ENCODE measurements around the gene DOCK2. TPM values are rescaled to one million over a fixed set of nuclear protein-coding genes. Genes with fewer than 3 reads are reported as not detected.

Gene DOCK2
- total RNA-seq, 4 donors from 2014 or later, result 3.1 to 3.9 (median 3.3) TPM

- no peak for DNase-seq (ENCODE audit: low spot score in 2 of 2)
- WGBS, 2 donors, result 33 to 46% methylated on average over 14 of the region's 14 CpGs
- intact Hi-C loops (cut with DNase I; ENCODE audit: low total_unique reads), result no loop called here
- TF ChIP-seq CTCF (IDR thresholded peaks at IDR 0.05), result no peak
- TF ChIP-seq POLR2A (IDR thresholded peaks at IDR 0.05), result no peak
- H3K4me3 ChIP-seq (ENCODE audit: low read depth, poor library complexity, severe bottlenecking), result no peak overlapping the region
Measured at GRCh38 chr5:170070556-170071412, 433.7 kb downstream of the DOCK2 start.

GRCh38 chr5:170071748-170072147 is 434.7 kb downstream of the DOCK2 start:
- no peak for TF ChIP-seq POLR2A (IDR thresholded peaks at IDR 0.05)
- TF ChIP-seq CTCF (IDR thresholded peaks at IDR 0.05), result no peak
- DNase-seq (ENCODE audit: low spot score in 2 of 2), result no peak
- 94 to 95% methylated on average over 2 of the region's 2 CpGs for WGBS, 2 donors
- H3K4me3 ChIP-seq (ENCODE audit: low read depth, poor library complexity, severe bottlenecking), result no peak overlapping the region
- intact Hi-C loops (cut with DNase I; ENCODE audit: low total_unique reads), result no loop called here

- 66 to 70% methylated on average over 7 of the region's 7 CpGs for WGBS, 2 donors
Measured at GRCh38 chr5:170075696-170076095, 438.6 kb downstream of the DOCK2 start.

GRCh38 chr5:170076211-170076610 is 439.1 kb downstream of the DOCK2 start:
- no peak overlapping the region for H3K4me3 ChIP-seq (ENCODE audit: low read depth, poor library complexity, severe bottlenecking)
- no peak for DNase-seq (ENCODE audit: low spot score in 2 of 2)
- TF ChIP-seq POLR2A (IDR thresholded peaks at IDR 0.05), result no peak
- no peak for TF ChIP-seq CTCF (IDR thresholded peaks at IDR 0.05)
- intact Hi-C loops (cut with DNase I; ENCODE audit: low total_unique reads), result no loop called here
- WGBS, 2 donors, result 93 to 100% methylated on average over 1 of the region's 1 CpG

More at GRCh38 chr5:170075696-170076095, 438.6 kb downstream of the DOCK2 start:
- no peak for DNase-seq (ENCODE audit: low spot score in 2 of 2)
- intact Hi-C loops (cut with DNase I; ENCODE audit: low total_unique reads), result no loop called here
- H3K4me3 ChIP-seq (ENCODE audit: low read depth, poor library complexity, severe bottlenecking), result no peak overlapping the region
- TF ChIP-seq POLR2A (IDR thresholded peaks at IDR 0.05) (no peak), CTCF (IDR thresholded peaks at IDR 0.05) (no peak)

GRCh38 chr5:170076739-170077138 is 439.7 kb downstream of the DOCK2 start:
- intact Hi-C loops (cut with DNase I; ENCODE audit: low total_unique reads), result no loop called here
- DNase-seq (ENCODE audit: low spot score in 2 of 2), result no peak
- no peak overlapping the region for H3K4me3 ChIP-seq (ENCODE audit: low read depth, poor library complexity, severe bottlenecking)
- no peak for TF ChIP-seq POLR2A (IDR thresholded peaks at IDR 0.05)
- no peak for TF ChIP-seq CTCF (IDR thresholded peaks at IDR 0.05)

Data from lower leg skin (tissue), 4 donors.